NCI-H2227 (cell line): ENCODE measurements around the gene SDK1.

Experiments
- DNase-seq: peaks from one replicate; lab custom pipeline; 2025; ENCODE audit not compliant: unreplicated experiment; lab: John Stamatoyannopoulos, UW

SDK1 gene

GRCh38 chr7:3974329-3974728, 673.3 kb downstream of the SDK1 start:
- DNase-seq, result no peak

GRCh38 chr7:3975371-3975770, 674.3 kb downstream of the SDK1 start:
- DNase-seq, result no peak

GRCh38 chr7:3977391-3977790, 676.3 kb downstream of the SDK1 start:
- DNase-seq, result no peak

- DNase-seq, result peak; percentile 1
Measured at GRCh38 chr7:3978839-3979238, 677.8 kb downstream of the SDK1 start.

GRCh38 chr7:3979611-3980299, 678.7 kb downstream of the SDK1 start:
- DNase-seq, result no peak

GRCh38 chr7:3980300-3980643, 679.2 kb downstream of the SDK1 start:
- no peak for DNase-seq

GRCh38 chr7:3981281-3981680, 680.2 kb downstream of the SDK1 start:
- DNase-seq, result no peak

- no peak for DNase-seq
Measured at GRCh38 chr7:3984456-3984855, 683.4 kb downstream of the SDK1 start.

GRCh38 chr7:3986927-3987326, 685.9 kb downstream of the SDK1 start:
- no peak for DNase-seq

GRCh38 chr7:3987426-3987927, 686.4 kb downstream of the SDK1 start:
- DNase-seq, result no peak

GRCh38 chr7:3989723-3990122, 688.7 kb downstream of the SDK1 start:
- DNase-seq, result no peak

GRCh38 chr7:3991731-3992231, 690.7 kb downstream of the SDK1 start:
- DNase-seq, result no peak

- DNase-seq, result no peak
Measured at GRCh38 chr7:3992841-3993240, 691.8 kb downstream of the SDK1 start.

- DNase-seq, result no peak
Measured at GRCh38 chr7:3994764-3995163, 693.7 kb downstream of the SDK1 start.

- DNase-seq, result no peak
Measured at GRCh38 chr7:3995187-3995586, 694.1 kb downstream of the SDK1 start.

- no peak for DNase-seq
Measured at GRCh38 chr7:3998060-3998459, 697.0 kb downstream of the SDK1 start.

GRCh38 chr7:4000139-4000538, 699.1 kb downstream of the SDK1 start:
- no peak for DNase-seq

GRCh38 chr7:4000934-4001333, 699.9 kb downstream of the SDK1 start:
- no peak for DNase-seq

GRCh38 chr7:4001742-4002141, 700.7 kb downstream of the SDK1 start:
- DNase-seq, result no peak

GRCh38 chr7:4003503-4003902, 702.5 kb downstream of the SDK1 start:
- DNase-seq, result no peak

- peak; percentile 22 for DNase-seq
Measured at GRCh38 chr7:4006687-4007086, 705.6 kb downstream of the SDK1 start.

- DNase-seq, result no peak
Measured at GRCh38 chr7:4009211-4010060, 708.4 kb downstream of the SDK1 start.
